GM21737 (cell line): Measurements from ENCODE around the gene FBXL7.

Experiments
- ATAC-seq: cut with Tn5 transposase; IDR thresholded peaks from one replicate; pipeline ENCODE4 v1.9.1; 2021; ENCODE audit warnings: mild to moderate bottlenecking, moderate library complexity; ENCODE audit not compliant: unreplicated experiment

The FBXL7 gene

DNA sequence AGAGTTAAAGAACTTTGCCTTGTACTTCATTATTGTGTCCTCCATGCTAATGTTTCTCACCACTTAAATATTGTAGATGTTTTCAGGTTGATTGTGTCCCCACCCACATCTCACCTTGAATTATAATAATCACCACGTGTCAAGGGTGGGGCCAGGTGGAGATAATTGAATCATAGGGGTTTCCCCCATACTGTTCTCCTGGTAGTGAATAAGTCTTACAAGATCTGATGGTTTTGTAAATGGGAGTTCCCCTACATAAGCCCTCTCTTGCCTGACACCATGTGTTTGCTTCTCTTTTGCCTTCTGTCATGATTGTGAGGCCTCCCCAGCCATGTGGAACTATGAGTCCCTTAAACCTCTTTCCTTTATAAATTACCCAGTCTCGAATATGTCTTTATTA, 248.3 kb downstream of the FBXL7 start:
- ATAC-seq: no peak

DNA sequence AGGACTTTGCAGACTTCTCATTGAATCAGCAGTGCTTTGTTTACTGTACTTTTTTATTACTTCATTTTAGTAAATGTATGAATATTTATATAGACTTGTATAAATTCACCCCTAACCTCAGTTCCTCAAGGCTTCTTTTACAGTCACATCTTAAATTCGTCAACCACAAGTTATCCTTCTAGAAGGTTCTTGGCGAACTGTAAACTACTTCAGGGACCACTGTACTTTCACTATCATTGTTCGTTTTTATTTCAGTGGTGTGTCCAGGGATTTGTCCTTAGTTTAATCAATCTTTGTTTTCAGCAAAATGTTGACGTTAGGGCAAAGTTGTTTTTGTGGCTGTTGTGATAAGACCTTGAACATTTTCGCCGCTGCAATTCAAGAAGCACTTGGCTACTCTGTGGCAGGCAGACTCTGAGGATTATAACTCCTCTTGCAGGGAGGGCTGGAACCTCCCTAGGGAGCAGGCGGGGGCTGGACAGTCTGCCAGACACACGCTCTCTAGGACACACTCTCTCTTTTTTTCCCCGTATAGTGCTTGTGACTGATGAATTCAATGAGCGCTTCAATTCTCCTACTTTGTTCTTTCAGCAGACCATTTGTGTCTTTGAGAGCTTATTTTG, 252.8 kb downstream of the FBXL7 start:
- ATAC-seq: no peak

- ATAC-seq: no peak
Measured at GRCh38 chr5:15753752-15754151, 253.8 kb downstream of the FBXL7 start.

- no peak for ATAC-seq
Measured at GRCh38 chr5:15757103-15757502, 257.1 kb downstream of the FBXL7 start.

DNA sequence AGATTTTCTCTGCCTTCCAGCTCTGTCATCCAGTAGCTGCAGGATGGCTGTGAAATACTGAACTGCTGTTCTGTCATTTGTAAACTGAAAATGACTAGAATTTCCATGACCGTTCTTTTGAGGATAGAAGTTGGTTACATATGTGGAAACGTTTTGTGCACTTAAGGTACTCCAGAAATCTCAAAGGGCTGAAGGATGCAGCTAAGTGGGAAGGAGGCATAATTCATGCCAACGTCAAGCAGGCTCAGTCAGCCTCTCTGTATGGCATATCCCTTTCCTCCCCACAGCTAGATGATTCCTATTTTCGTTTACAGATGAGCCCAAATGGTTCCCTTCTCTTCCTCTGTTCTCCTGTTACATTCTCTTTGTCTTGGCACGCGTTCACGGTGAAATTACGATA, 257.6 kb downstream of the FBXL7 start:
- no peak for ATAC-seq

GRCh38 chr5:15762668-15763067, 262.7 kb downstream of the FBXL7 start:
- ATAC-seq: no peak

GRCh38 chr5:15763754-15764153, 263.8 kb downstream of the FBXL7 start:
- ATAC-seq: no peak

- ATAC-seq: no peak
Measured at GRCh38 chr5:15768936-15769335, 269.0 kb downstream of the FBXL7 start.

GRCh38 chr5:15772131-15772530, 272.2 kb downstream of the FBXL7 start:
- no peak for ATAC-seq

GRCh38 chr5:15774632-15775031, 274.7 kb downstream of the FBXL7 start:
- ATAC-seq: no peak

DNA sequence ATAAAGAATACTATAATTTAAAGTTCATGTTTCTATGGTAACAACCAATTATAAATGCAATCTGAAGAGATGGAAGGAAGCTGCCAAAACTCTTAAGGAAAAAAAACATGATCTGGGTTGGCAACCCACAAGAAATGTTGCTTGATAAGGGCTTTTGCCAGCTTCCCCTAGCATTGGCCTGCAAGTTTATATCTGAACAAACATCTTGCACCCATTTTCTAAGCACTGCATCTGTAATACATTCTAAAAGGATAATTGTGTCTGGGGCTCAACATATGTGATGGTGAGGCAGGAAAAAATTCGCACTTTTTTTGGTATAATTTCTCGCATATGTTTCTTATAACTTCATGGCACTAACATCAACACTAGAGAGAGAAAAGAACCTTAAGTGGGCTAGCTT, 276.4 kb downstream of the FBXL7 start:
- ATAC-seq: no peak

DNA sequence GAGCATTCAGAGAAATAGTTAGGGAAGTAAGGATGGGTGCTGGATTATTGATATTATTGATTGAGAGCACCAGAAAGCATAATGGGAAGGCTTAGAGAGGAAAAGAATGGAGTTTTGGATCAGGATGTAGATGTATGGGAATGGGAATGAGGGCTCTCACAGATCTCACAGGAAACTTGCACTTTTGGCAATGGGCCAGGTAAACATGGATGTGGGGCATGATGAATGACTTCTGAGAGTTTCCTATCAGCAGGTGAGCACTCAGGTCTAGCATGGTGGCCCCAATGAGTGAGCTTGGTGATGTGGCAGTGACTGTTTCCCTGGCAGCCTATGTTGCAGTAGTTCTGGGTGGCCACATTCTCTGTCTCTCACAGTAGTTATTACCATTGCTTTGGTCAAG, 283.8 kb downstream of the FBXL7 start:
- ATAC-seq: no peak

GRCh38 chr5:15785531-15785981, 285.6 kb downstream of the FBXL7 start:
- no peak for ATAC-seq

DNA sequence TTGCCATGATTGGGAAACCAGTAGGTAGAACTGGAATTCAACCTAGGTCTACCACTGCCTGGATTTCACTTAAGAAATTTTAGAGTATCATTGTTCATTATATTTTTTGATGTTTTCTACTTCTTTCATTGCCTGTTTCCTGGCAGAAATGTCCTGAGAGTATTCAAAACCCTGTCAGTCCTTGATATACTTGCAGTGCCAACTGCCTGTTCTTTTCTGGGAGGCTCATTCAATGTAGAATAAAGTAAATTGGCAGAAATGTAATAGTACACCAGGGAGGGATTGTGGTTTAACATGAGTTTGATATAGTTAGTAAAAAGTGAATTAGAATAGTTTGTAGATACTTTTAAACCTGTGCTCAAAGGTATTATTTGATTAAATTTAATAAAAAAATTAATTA, 286.3 kb downstream of the FBXL7 start:
- ATAC-seq: no peak

DNA sequence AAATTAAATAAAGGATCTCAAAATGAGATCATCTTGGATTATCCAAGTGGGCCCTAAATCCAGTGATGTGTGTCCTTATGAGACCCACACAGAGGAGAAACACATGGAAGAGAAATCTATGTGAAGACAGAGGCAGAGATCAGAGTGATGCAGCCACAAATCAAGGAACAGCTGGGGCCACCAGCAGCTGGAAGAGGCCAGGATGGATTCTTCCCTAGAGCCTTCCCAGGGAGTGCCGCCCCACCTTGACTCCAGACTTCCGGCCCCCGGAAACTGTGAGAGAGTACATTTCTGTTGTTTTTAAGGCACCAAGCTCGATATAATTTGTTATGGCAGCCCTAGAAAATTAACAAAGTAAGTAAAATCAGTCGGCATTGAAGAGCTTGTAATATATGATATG, 286.9 kb downstream of the FBXL7 start:
- no peak for ATAC-seq

DNA sequence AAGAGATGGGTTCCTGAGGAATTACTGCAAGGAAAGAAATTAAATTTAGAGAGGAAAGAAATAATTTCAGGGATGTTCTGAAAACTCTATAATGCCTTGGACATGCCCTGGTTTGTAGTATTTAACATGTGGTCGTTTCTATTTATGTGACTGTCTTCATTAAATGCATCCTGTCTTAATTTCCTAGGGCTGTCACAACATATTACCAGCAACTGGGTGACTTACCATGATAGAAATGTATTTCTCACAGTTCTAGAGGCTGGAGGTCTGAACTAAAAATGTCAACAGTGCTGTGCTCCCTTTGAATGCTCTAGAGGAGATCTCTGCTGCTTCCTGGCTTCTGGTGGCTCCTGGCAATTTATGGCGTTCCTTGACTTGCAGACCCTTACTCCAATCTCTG, 287.7 kb downstream of the FBXL7 start:
- no peak for ATAC-seq

DNA sequence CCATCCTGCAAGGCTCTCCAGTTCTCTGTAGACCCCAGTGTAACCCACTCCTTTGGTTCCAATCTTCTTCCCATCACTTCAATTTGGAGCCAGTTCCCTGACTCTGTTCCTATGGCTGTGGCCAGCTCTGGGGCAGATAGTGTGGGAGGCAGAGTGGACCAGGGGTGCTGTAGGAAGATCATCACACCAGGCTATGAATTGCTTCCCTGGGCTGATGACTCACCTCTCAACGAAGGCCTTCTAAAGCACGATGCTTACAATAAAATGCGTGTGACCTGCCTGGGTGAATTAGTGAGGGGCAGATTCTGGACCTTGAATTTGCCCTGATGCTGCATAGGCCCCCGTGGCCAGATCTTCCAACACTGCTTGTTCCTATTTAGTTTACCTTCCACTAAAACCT, 289.7 kb downstream of the FBXL7 start:
- ATAC-seq: no peak

DNA sequence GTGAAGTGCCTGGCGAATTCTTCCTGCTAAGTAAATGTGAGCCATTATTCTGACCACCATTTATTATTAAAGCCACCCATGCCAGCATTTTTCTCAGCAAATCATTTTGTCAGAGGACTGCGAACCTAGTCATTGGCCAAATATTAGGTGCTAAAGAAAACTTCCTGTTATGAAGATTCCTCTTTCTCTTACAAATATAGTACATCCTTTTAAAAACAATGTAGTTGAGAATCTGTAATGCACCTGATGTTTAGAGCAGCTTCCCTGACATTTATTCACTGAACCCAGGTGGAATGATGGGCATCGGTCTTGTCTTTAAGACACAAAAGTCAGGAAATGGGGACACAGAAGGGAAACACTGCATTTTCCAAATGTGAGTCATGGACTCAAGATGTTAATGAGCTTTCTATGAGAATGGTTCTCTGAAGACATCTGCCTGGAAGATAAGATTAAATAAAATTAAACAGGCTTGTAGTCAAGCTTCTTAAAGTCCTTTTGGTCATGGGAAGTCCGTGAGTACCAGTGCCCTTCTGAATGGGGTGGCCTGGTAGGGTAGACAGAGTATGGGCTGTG, 290.6 kb downstream of the FBXL7 start:
- no peak for ATAC-seq

- ATAC-seq: no peak
Measured at GRCh38 chr5:15791274-15791673, 291.3 kb downstream of the FBXL7 start.

DNA sequence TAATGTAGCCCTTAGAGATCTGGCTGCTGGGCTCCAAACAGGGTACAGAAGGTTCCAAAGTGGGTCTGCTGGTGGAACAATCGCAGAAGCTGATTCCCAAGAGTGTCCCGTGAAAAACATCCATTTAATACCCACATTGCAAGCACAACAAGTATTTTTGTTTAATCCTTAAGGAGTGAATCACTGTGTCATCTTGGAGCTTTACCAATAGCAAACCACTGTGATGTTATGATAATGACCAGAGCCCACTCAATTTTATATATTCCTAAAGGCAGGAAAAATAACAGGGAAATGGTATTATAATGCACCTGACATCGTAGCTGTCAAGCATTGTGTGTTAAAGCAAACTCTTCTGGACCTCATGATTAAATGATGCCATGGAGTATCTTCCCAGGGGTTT, 291.9 kb downstream of the FBXL7 start:
- no peak for ATAC-seq

DNA sequence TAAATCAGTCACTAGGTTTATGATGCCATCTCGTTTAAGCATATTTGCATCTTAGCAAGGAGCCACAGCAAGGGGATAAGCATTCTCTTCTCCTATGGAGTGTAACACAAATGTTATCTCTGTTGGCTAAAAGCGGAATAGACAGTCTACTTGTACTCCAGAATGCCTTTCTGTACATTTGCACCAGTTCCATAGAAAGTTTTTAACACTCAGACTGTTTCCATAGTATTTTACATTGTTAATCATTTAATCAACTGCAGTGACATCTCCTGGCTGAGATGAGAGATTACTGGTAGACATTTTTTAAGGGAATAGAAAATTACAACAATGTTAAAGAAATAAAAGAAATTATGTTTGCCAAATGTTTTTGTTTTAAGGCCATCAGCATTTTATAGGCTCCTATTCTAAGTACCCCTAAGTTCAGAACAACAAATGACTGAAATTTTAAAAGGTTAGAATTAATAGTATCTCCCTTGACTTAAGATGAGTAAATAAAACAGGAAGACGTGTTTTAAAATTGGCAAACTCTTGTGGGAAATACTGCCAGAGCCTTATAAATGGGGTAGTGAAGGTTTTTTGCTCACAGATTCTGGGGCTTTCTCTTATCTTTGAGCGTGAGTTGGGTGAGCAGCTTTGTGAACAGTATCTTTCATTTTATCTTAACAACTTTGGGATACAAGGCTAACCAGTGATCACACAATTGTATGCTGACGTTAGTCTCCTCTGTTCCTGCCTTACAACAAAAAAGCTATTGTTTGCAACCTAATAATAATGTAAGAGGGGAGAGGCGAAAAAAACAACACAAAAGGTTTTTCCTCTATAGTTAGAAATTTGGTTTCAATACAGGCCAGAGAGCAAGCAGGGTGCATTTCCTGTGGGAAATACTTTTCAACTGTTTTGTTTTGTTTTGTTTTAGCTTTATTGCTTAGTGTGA, 294.3 kb downstream of the FBXL7 start:
- no peak for ATAC-seq

- no peak for ATAC-seq
Measured at GRCh38 chr5:15796096-15796495, 296.1 kb downstream of the FBXL7 start.
